NCI-H82 treated with DMSO at 0.1 percent for 48 hours (cell line): ENCODE data around the gene ARL1.
"Not testable (repeated sequence)": the region's sequence is repeated elsewhere in the genome, so short reads cannot be mapped to it uniquely, and the experiment has no call there.

Experiments
- DNase-seq: peaks from one replicate; lab custom pipeline; 2025; ENCODE audit not compliant: unreplicated experiment; lab: John Stamatoyannopoulos, UW

ARL1 gene

DNA sequence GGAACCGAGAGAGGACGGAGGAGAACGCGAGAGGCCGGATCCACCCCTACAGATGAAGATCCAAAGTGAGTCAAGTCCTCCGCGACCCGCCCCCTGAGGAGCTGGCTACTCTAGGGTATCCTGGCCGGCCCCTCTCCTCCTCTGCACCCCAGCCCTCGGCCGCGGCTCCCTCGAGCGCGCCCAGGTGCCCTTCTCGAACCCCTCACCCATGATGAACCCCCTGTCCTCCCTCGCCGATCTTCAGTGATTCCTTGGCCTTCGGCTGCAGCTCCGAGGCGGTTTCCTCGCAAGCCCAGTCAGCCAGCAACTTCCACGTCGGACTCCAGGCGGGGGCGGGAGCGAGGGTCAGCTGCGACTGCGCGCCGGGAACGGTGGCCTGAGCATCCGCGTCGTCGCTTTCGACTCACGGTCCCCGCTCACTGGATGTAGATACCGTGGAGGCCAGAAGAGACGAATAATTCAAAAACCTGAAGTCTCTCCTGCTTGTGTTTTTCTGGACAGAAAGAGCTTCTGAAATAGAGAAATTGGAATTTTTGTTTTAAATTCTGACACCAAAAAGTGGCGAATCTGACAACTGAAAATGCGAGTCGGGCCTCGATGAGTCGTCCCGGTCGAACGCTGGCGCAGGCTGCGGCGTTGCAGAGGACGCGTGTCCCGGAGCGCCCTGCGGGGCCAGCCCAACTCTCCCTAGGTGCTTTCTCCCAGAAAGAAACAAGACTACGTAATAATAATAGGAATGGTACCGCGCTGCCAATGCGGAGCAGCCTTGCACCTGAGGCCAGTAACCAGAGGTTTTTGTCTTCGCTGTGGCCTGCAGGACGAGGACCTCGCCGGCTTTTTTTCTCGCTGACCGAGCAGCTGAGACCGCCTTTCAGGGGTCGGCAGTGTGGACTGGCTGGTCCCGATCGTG lies at the start of gene ARL1:
Gene ARL1 (minus strand): TSS at position 337 of the 910 bp plus-strand sequence. CDS start 127 bp downstream, at position 210.
- peak; percentile 64 for DNase-seq

DNA sequence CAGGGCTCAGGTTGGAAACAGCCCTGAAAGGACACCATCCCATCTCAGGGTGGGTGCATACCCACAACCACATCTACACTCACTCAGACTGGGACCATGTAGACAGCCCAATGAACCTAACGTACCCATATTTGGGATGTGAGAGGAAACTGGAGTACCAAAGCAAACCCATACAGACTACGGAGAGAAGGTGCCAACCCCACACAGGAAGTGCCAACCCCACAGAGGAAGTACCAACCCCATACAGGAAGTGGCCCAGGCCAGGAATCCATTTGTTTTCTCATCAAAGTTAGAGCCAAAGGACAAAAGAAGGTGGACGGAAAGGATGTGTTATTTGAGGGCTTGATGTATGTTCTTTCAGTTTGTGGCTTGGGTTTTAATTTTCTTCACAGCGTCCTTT lies 48.1 kb upstream of the ARL1 start:
- no peak for DNase-seq

DNA sequence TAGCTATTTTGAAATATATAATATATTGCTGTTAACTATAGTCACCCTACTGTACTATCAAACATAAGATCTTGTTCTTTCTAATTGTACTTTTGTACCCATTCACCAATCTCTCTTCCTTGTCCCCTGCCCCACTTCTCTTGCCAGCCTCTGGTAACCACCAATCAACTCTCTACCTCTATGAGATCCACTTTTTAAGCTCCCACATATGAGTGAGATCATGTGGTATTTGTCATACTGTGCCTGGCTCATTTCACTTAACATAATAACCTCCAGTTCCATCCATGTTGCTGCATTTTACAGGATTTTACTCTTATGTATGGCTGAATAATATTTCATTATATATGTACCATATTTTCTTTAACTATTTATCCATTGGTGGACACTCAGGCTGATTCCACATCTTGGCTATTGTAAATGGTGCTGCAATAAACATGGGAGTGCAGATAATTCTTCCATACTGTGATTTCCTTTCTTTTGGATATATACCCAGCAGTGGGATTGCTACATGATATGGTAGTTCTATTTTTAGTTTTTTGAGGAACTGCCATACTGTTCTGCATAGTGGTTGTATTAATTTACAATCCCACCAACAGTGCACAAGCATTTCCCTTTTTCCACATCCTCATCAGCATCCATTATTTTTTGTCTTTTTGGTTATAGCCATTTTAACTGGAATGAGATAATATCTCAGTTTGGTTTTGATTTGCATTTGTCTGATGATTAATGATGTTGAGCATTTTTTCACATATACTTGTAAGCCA lies 34.1 kb upstream of the ARL1 start:
- DNase-seq, result no peak

DNA sequence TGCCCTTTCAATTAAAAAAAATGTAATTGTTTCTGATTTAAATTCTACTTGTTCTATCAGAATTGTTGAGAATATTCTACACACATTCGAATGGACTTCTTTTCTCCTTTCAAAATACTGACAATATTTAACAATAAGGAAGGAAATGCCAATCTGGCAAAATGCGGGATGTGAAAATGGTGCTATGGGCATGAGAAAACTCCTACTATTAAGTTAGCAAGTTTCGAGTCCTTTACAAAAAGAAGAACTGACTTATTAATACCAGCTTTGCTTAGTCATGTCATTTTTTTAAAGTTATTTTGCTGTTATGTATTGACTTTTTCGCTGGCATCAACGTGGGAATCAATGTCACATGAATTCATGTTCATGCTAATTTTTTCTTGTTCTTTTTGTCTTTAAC lies 31.7 kb upstream of the ARL1 start:
- no peak for DNase-seq

DNA sequence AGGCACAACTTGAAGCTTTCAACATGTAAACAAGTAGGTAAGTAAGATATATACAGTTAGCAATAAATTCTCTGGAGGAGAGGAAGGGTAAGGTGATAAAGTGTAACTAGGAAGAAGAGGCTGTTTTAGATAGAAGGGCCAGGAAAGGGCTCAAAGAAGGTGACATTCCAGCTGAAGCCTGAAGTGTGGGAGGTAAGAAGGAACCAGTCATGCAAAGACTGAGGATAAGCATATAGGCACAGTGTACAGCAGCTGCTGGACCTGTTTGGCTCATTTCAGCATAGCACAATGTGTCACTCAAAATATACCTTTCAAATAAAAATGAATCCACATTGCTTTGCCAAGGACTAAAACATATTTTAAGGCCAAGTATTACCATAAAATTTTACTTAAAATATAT lies 28.6 kb upstream of the ARL1 start:
- no peak for DNase-seq

DNA sequence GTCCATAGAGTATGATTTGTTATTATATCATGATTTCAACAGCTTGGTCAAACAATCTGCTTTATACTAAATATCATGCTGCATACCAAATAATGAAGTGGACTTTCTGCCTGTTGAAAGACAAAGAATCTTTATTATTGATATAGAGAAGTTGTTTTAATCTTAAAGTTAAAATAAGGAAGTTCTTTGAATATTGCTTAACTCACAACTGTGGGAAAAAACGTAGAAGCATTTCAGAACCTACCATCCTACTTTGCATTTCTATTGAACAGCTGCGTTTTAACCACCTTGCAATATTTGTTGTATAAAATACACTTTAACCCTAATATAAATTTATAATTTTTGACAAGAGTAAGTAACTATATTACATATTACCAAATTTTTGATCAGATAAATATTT lies 22.9 kb upstream of the ARL1 start:
- no peak for DNase-seq

DNA sequence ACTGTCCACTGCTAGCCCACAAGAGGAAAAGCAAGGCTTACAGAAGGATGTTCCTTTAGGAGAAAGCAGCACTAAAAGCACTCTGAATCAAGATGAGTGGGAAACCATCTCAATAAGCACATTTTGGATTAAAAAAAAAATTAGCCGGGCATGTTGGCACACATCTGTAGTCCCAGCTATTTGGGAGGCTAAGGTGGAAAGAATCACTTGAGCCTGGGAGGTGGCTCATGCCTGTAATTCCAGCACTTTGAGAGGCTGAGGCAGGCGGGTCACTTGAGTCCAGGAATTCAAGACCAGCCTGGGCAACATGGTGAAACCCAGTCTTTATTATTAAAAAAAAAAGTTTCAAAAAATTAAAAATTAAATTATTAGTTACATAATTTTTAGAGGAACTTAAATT lies 17.0 kb upstream of the ARL1 start:
- DNase-seq, result no peak

DNA sequence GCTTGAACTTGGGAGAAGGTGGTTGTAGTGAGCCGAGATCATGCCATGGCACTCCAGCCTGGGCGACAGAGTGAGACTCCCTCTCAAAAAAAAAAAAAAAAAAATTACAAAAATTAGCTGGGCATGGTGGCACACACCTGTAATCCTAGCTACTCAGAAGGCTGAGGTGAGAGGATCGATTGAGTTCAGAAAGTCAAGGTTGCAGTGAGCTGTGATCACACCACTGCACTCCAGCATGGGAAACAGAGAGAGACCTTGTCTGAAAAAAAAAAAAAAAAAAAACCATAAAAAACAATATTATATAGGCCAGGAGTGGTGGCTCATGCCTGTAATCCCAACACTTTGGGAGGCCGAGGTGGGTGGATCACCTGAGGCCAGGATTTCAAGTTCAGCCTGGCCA lies 14.5 kb upstream of the ARL1 start:
- not testable (repeated sequence) for DNase-seq

DNA sequence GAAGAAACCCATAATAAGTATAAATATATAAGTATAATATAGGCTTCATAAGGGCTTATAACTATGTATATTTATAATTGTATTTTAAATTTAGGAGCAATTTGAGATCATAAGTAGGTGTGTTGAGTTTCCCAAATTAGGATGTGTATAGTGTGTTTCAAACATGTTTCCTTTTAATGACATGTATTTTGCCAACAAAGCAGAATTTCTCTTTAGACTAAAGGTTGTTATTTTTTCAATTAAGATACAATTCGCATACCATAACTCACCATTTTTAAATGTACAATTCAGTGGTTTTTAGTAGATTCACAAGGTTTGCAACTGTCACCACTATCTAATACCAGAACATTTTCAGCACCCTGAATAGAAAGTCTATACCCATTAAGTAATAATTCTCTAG lies 7.7 kb upstream of the ARL1 start:
- DNase-seq, result no peak

DNA sequence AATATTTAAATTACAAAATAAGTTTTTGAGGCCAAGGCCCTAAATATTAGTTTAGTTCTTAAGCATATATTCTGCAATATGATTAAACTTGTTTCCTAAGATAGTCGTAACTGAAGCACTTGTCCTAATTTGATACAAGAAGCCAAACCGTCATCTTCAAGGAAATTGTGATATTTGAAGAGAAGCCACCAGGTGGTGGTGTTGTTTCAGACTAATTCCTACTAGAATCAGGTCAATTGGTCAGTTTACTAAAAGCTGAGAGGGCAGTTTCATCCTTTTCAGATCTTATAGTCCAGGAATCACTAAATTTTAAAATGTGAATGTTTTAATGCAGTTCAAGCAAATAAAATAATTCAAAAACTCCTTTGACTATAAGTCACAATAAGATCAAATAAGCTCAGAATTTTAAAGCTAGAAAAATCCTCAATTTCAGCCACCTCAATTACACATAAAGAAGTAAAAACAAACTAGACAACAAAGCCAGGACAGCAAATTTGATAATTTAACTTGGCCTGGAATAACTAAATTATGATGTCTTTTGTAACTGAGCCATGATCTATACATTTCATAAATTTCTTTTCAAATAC lies 7.1 kb upstream of the ARL1 start:
- DNase-seq, result peak; percentile 44

DNA sequence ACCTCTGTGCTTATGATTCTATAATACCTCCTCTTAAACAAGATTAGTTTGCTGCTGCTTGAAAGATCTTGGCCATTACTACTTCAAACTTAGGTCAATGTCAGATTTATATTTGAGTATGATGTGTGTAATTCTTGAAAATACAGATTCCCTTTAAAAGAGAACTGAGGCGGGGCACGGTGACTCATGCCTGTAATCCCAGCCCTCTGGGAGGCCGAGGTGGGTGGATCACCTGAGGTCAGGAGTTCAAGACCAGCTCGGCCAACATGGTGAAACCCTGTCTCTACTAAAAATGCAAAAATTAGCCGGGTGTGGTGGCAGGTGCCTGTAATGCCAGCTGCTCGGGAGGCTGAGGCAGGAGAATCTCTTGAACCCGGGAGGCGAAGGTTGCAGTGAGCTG lies 2.6 kb upstream of the ARL1 start:
- DNase-seq, result not testable (repeated sequence)

DNA sequence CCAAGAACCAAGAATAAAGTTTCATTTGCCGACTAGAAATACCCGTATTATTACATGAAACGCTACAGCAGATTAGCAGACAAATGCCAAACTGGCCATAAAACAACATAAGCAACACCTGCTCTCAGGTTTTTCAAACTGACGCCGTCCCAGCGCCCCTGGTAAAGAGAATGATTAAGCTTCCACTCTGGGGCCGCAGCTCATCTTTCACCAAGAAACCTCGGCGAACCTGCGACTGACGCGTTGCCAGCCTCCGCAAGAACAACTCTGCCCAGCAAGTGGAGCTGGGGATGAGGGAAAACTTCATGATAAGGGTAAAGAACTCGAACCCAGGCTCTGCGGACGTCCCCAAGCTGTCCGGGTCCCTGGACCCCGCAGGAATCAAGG lies 530 bp downstream of the ARL1 start:
- no peak for DNase-seq

DNA sequence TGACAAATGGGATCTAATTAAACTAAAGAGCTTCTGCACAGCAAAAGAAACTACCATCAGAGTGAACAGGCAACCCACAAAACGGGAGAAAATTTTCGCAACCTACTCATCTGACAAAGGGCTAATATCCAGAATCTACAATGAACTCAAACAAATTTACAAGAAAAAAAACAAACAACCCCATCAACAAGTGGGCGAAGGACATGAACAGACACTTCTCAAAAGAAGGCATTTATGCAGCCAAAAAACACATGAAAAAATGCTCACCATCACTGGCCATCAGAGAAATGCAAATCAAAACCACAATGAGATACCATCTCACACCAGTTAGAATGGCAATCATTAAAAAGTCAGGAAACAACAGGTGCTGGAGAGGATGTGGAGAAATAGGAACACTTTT lies 16.4 kb downstream of the ARL1 start:
- DNase-seq, result not testable (repeated sequence)

DNA sequence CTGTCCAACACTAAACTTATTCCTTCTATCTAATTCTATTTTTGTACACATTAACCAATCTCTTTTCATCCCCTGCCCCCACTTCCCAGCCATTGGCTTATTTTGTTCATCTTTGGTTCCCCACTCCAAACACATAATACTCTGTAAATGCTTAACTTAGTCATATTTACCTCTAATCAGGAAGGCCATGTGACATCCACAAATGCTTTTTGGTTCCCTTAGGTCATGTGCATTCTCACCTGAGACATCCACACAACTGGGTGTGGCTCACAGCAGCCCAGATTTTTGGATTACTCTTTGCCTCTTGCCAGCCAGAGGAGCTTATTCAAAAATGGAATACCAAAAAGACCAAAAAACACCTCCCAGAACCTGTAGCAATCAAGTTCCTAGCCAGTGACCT lies 28.4 kb downstream of the ARL1 start:
- no peak for DNase-seq

DNA sequence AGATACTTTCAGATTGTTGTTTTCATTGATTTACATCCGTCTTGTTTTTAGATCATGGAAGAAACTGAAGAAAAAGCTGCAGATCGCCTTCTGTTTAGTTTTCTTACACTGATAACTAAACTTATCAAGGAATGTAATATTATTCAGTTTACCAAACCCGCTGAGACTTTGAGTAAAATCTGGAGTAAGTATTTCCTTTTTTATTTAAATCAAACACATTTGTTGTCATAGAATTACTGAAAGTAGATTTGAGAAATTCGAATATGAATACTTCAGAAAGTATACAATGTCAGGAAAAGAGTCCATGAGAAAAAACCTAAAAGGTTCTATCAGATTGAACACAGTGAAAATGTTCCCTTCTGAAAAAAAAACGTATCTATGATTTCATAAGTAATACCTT lies 32.0 kb downstream of the ARL1 start:
- no peak for DNase-seq

DNA sequence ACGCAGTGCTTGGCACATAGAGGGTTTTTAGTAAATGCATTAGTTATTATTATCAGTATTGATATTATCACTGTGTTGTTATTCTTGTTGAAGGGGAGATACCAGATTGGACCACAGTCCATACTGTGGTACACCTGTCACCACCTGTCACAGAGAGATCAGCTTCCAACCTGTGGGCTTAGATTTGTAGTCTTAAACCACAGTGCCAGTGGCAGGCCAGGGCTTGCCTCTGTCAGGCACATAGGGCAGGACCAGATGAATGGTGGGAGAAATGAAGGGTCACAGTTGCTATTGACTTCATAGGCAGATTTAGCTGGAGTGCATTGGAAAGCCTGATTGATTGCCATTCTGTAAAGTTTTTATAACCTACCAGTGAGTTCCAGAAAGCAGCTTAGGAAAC lies 35.1 kb downstream of the ARL1 start:
- no peak for DNase-seq

DNA sequence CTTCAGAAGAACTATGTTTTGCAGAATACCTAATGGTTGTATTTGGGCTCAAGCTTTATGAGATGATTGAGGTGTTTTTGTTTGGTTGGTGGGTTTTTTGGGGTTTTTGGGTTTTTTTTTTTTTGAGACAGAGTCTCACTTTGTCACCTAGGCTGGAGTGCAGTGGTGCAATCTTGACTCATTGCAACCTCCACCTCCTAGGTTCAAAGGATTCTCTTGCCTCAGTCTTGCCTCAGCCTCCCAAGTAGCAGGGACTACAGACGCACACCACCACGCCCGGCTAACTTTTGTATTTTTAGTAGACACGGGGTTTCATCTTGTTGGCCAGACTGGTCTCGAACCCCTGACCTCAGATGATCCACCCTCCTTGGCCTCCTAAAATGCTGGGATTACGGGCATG lies 39.6 kb downstream of the ARL1 start:
- DNase-seq, result no peak

DNA sequence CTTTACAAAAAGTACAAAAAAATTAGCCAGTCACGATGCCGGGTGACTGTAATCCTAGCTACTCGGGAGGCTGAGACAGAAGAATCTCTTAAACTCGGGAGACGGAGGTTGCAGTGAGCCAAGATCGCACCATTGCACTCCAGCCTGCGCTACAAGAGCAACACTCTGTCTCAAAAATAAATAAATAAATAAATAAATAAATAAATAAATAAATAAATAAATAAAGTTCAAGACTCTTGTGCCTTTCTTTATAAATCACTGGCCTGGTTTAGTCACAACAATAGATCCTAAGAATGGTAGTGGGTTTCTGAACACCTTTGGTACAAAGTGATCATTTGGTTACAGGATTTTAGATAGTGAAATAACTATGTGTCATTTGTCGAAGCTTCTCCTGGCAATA lies 46.1 kb downstream of the ARL1 start:
- no peak for DNase-seq

DNA sequence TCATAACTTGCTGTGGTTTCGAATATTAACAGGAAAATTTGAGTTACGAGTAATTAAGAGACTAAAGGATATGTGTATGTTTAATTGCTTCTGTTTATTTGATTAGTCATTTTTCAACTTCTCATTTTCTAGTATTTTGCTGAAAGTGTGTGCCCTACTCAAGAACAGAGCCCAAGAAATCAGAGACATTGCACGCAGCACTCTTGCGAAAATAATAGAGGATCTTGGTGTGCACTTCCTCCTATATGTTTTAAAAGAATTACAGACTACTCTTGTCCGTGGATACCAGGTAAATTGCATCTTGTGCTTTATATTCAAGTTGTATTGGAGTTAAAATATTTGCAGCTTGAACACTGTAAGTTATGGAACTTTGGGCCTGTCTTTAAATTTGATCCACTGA lies 50.8 kb downstream of the ARL1 start:
- DNase-seq, result no peak

DNA sequence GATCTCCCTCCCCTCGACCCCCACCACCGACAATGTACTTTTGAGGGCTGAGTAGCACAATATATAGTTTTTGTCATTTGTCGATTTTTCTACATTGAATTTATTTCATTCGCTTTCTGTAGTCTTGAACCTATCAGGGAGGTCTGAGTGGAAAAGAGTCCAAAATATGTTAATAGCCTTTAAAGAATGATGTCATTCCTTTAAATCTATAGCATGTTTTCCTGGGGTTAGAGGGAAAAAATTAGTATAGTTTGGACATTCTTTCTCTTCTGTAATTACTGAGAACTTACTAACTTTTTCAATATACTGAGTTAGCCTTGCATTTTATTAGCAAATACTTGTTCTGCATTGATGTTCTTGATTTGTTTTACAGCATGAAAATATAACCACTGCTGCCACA lies 55.9 kb downstream of the ARL1 start:
- DNase-seq, result no peak

DNA sequence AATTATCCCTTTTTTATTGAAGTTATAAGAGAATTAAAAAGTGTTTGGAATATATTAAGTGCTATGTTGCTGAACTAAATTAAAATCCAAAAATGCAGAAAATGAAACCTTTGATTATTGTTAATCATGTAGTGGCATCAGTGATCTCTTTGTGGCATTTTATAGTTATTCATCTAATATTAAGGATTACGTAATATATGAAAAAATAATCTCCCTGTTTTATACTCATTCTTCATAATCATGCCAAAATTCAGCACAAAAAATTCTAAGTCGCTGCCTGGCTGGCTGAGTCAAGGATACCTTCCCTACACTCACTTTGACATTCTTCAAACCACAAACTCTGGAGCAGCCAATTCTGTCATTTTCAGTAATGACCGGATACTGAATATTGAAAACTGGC lies 63.7 kb downstream of the ARL1 start:
- no peak for DNase-seq
